GM12872 (cell line): ENCODE results near the gene TBC1D22A.

Source experiments
- CTCF ChIP-seq: IDR thresholded peaks from 3 replicates; pipeline ENCODE4 v1.5.1; 2011; ENCODE audit warnings: low read depth, mild to moderate bottlenecking, low read length, moderate library complexity; ENCODE audit not compliant: insufficient read depth

TBC1D22A gene

DNA sequence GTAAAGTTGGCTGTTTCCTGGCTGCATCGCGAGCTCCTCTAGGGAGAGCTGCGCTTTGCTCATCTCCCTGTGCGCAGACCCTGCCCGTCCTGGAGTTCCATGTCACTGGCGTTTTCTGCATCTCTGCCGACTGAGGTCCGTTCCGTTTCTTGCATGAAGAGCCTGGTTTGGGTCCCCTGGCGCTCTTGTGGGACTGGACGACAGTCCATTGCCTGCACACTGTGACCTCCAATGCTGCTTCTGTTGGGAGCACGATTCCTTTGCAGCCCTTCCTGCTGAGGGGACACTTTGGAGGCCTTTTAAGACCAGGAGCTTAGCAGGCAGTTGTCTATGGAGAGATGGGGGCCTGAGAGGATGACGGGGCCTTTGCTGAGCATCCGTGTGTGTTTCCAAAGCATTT lies 90.3 kb downstream of the TBC1D22A start:
- TF ChIP-seq CTCF = no peak

DNA sequence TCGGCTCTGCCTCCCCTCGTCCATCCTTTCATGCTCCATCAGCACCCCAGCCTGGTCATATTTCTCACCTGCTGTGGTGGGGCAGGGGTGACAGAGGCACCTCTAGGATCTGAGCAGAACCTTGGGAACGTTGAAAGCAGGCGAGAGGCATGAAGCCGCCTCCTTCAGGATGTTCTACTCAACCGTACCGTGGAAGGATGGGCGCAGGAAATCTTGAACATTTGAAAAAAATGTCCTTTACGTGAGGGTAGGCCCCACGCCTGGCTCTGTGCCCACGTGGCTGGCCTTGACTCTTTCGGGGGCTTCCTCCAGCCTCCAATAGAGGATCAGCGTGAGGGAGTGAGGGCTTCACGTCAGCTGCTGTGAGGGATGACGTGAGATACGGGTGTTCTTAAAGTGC lies 90.7 kb downstream of the TBC1D22A start:
- TF ChIP-seq CTCF = no peak

DNA sequence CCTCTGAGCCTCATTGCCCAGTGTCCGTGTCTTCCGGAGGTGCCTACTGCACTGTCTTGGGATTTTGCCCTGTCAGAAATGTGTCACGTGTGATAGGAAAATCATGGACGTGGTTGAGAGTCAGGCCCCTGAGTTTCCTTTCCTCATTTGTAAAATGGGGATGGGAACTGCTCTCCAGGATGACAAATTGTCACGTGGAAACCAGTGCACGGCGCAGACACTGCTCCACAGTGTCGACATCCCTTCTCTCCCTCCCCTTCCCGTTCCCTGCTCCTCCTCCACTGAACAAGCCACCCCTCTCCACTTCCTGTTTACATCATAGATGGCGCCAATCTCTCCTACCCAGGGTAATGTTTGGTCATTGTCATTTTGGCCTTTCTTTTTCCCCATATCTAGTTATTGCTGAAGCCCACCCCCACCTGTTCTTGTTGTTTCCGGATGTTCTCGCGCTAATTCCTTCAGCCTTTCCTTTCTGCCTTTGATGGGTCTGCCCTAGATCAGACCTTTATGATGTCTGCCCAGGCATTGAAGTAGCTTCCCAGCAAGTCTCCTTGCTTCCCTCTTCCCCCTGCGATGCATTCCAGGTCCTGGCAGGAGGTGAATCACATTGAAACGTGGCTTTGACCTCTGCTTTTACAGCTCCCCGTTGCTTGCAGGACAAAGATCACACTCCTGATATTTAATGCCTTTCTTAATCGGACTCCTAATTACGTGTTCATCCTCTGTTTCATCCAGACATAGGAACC lies 91.8 kb downstream of the TBC1D22A start:
- no peak for TF ChIP-seq CTCF

- no peak for TF ChIP-seq CTCF
Measured at GRCh38 chr22:46855681-46856080, 93.2 kb downstream of the TBC1D22A start.

GRCh38 chr22:46856661-46857060 lies 94.2 kb downstream of the TBC1D22A start:
- TF ChIP-seq CTCF = no peak

DNA sequence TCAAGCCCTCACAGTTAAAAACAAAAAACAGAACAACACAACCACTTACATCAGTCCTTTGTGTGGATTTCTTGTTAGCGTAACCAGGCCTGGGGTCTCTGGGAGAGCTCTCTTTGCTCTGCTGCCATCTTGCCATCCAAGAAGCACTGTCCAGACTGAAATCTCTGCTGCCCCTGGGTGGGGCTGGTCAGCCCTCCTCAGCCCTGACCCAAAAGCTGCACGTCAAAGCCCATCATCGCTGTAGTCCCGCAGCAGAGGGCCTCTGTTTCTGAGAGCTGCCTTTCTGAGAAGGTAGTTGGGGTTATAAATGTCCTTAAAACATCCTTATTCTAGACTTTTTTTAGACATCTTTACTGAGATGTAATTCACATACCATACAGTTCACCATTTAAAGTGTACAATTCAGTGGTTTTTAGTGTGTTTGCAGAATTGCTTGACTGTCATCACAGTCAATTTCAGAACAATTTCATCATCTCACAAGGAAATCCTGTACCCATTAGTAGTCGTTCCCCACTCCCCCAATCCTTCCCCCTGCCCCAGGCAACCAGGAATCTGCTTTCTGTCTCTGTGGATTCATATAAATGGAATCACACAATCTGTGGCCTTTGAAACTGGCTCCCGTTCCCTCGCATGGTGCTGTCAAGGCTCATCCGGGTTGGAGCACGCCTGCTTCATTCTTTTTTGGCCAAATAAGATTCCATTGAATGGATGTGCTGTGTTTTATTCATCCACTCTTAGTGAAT lies 94.9 kb downstream of the TBC1D22A start:
- TF ChIP-seq CTCF = no peak

DNA sequence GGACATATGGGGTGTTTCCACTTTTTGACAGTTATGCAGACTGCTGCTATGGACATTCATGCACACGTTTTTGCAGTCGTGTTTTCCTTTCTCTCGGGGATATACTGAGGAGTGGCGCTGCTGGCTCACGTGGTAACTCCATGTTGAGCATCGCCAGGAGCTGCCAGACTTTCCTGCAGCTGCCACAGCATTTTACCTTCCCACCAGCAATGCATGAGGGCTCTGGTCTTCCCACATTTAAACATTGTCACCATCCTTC lies 95.4 kb downstream of the TBC1D22A start:
- no peak for TF ChIP-seq CTCF
